ENCODE measurements around the gene SLC25A31. TPM values are rescaled to one million over a fixed set of nuclear protein-coding genes. Genes with fewer than 3 reads are reported as not detected.

Gene SLC25A31
- total RNA-seq, 1 donor from 2014 or later: not detected

- no peak for DNase-seq
- Mint-ChIP-seq H3K27ac (ENCODE audit: unreplicated experiment) (peak overlapping the region; percentile 99), H3K27me3 (ENCODE audit: unreplicated experiment) (peaks cover 10% of the 10 kb centered on the region), H3K4me3 (ENCODE audit: unreplicated experiment) (peak overlapping the region; percentile 99), H3K4me1 (ENCODE audit: low read depth, unreplicated experiment) (peaks cover 7% of the 10 kb centered on the region), H3K9me3 (ENCODE audit: unreplicated experiment) (peaks cover 4% of the 10 kb centered on the region), H3K36me3 (ENCODE audit: unreplicated experiment) (no peaks in the 10 kb centered on the region)
- TF ChIP-seq, protein P1, sequence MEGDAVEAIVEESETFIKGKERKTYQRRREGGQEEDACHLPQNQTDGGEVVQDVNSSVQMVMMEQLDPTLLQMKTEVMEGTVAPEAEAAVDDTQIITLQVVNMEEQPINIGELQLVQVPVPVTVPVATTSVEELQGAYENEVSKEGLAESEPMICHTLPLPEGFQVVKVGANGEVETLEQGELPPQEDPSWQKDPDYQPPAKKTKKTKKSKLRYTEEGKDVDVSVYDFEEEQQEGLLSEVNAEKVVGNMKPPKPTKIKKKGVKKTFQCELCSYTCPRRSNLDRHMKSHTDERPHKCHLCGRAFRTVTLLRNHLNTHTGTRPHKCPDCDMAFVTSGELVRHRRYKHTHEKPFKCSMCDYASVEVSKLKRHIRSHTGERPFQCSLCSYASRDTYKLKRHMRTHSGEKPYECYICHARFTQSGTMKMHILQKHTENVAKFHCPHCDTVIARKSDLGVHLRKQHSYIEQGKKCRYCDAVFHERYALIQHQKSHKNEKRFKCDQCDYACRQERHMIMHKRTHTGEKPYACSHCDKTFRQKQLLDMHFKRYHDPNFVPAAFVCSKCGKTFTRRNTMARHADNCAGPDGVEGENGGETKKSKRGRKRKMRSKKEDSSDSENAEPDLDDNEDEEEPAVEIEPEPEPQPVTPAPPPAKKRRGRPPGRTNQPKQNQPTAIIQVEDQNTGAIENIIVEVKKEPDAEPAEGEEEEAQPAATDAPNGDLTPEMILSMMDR (IDR thresholded peaks at IDR 0.05; ENCODE audit: partially characterized antibody, unreplicated experiment): no peak
These were observed 54.0 kb downstream of the SLC25A31 start for GRCh38 chr4:127783955-127784770.

DNA sequence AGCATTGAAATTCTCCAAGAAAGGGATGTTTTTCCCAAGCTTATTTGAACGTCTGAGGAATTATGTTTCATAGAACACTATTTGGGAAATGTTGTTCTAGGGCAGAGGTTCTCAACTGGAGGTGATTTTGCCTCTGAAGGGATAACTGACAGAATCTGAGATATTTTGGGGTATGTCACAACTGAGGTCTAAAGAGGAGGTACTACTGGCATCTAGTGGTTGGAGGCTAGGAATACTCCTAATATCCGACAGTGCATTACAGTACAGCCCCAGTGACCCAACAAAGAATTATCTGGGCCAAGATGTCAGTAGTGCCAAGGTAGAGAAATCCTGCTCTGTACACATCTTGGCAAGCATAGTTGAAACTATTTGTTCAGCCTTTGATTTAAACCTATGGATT is 58.3 kb downstream of the SLC25A31 start:
- Mint-ChIP-seq H3K4me1 (ENCODE audit: low read depth, unreplicated experiment) (peaks cover 12% of the 10 kb centered on the region), H3K9me3 (ENCODE audit: unreplicated experiment) (no peaks in the 10 kb centered on the region), H3K4me3 (ENCODE audit: unreplicated experiment) (no peak overlapping the region), H3K36me3 (ENCODE audit: unreplicated experiment) (no peaks in the 10 kb centered on the region), H3K27me3 (ENCODE audit: unreplicated experiment) (no peaks in the 10 kb centered on the region), H3K27ac (ENCODE audit: unreplicated experiment) (no peak overlapping the region)
- TF ChIP-seq, protein P1 (IDR thresholded peaks at IDR 0.05; ENCODE audit: partially characterized antibody, unreplicated experiment): no peak
- no peak for DNase-seq

- Mint-ChIP-seq H3K4me3 (ENCODE audit: unreplicated experiment) (no peak overlapping the region), H3K4me1 (ENCODE audit: low read depth, unreplicated experiment) (peaks cover 6% of the 10 kb centered on the region)
- TF ChIP-seq, protein P1 (IDR thresholded peaks at IDR 0.05; ENCODE audit: partially characterized antibody, unreplicated experiment): no peak
These were observed 61.2 kb downstream of the SLC25A31 start for GRCh38 chr4:127791391-127791790.

GRCh38 chr4:127793528-127793927 is 63.3 kb downstream of the SLC25A31 start:
- Mint-ChIP-seq H3K9me3 (ENCODE audit: unreplicated experiment) (no peaks in the 10 kb centered on the region), H3K27me3 (ENCODE audit: unreplicated experiment) (peaks cover 2% of the 10 kb centered on the region), H3K36me3 (ENCODE audit: unreplicated experiment) (no peaks in the 10 kb centered on the region), H3K4me3 (ENCODE audit: unreplicated experiment) (no peak overlapping the region), H3K4me1 (ENCODE audit: low read depth, unreplicated experiment) (peaks cover 6% of the 10 kb centered on the region), H3K27ac (ENCODE audit: unreplicated experiment) (no peak overlapping the region)
- DNase-seq: no peak
- TF ChIP-seq, protein P1 (IDR thresholded peaks at IDR 0.05; ENCODE audit: partially characterized antibody, unreplicated experiment): no peak

More at GRCh38 chr4:127791391-127791790, 61.2 kb downstream of the SLC25A31 start:
- DNase-seq: no peak
- no peak overlapping the region for H3K27ac Mint-ChIP-seq (ENCODE audit: unreplicated experiment)
- no peaks in the 10 kb centered on the region for H3K27me3 Mint-ChIP-seq (ENCODE audit: unreplicated experiment)
- no peaks in the 10 kb centered on the region for H3K36me3 Mint-ChIP-seq (ENCODE audit: unreplicated experiment)
- H3K9me3 Mint-ChIP-seq (ENCODE audit: unreplicated experiment): no peaks in the 10 kb centered on the region

DNA sequence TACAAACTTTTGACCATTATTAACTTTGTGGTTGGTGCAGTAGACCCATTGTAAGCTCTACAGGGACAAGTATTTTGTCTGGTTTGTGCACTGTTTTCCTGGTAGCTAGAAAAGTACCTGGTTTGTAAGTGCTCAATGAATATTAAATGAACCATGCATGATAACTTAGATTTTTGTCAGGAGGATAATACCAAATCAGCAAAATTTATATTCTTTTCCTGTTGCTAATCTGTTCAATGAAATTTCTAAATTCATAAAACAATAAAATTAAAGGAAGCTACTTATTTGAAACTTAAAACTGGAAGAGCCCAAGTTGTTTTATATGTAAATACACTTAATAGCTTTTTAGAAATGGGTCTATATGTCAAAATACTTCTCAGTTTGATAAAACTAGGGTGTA is 69.5 kb downstream of the SLC25A31 start:
- Mint-ChIP-seq H3K4me3 (ENCODE audit: unreplicated experiment) (no peak overlapping the region), H3K4me1 (ENCODE audit: low read depth, unreplicated experiment) (no peaks in the 10 kb centered on the region), H3K27ac (ENCODE audit: unreplicated experiment) (no peak overlapping the region), H3K9me3 (ENCODE audit: unreplicated experiment) (no peaks in the 10 kb centered on the region), H3K27me3 (ENCODE audit: unreplicated experiment) (peaks cover 2% of the 10 kb centered on the region), H3K36me3 (ENCODE audit: unreplicated experiment) (no peaks in the 10 kb centered on the region)
- TF ChIP-seq, protein P1 (IDR thresholded peaks at IDR 0.05; ENCODE audit: partially characterized antibody, unreplicated experiment): no peak
- no peak for DNase-seq

Data from glutamatergic neuron (in vitro differentiated cells).